ENCODE data around the gene ANKRD28. TPM values are rescaled to one million over a fixed set of nuclear protein-coding genes. Genes with fewer than 3 reads are reported as not detected.

Gene ANKRD28
- total and polyA plus RNA-seq, 2 of the 8 experiments (the other 6 are each of a cell fraction or from before 2014, with no cell fraction given), result 39.1 to 61.7 TPM

DNA sequence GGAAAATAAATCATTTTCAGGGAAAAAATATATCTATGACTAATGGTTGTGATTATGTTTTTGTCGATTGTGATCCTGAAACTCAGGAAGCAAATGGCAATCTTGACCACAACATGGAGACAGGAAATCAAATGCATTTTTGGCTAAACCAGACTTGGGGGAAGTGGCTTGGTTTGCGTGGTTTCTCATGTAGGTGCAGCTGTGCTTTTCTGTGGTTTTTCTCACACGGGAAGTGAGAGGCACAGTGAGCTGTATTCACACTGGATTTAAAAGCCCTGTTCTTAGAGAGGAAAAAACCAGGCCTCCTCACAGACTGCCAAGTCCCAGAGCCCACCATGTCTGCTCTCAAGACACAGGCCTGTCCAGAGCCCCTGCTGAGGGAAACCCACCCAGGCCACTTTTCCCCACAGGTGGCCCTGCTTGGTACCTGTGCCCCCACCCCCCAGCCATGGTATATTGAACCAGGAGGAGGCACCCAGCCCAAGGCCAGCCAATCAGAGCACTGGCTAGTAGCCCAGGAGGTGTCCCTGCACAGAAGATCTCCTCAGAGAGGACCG lies 150.1 kb downstream of the ANKRD28 start:
- Histone ChIP-seq H3K79me1 (ENCODE audit: low read depth, low read length) (no peaks in the 10 kb centered on the region), H3K18ac (ENCODE audit: extremely low read depth, low read length) (no peak overlapping the region), H3K4me2 (ENCODE audit: insufficient read depth in 1 of 2, low read depth in 2 of 2, low read length in 2 of 2) (no peak overlapping the region), H3K23me2 (ENCODE audit: low read depth, low read length) (no peaks in the 10 kb centered on the region), H3K36me3 (ENCODE audit: control insufficient read depth in 2 of 4, insufficient read depth in 4 of 4, low read length in 3 of 4) (peaks cover 0 to 4% (median 2%) of the 10 kb centered on the region in 4 experiments; a peak in 3 of 8 replicates), H3K4me1 (replicated peaks in 1 of 4; ENCODE audit: control insufficient read depth in 3 of 4, insufficient read depth in 4 of 4, low read length in 3 of 4) (peaks cover 0 to 4% (median 2%) of the 10 kb centered on the region in 4 experiments; a peak in 2 of 7 replicates), H3K14ac (ENCODE audit: insufficient read length) (no peak overlapping the region), H3K79me2 (ENCODE audit: control insufficient read depth in 1 of 2, insufficient read depth in 2 of 2, low read length in 2 of 2) (no peaks in the 10 kb centered on the region), H4K8ac (ENCODE audit: extremely low read depth, insufficient read depth, low read length) (no peak overlapping the region), H2AFZ (ENCODE audit: low read length) (no peak overlapping the region), H2BK12ac (ENCODE audit: low read depth, low read length) (no peak overlapping the region), H2BK120ac (replicated peaks; ENCODE audit: low read depth, low read length) (no peak overlapping the region), H3K4me3 (ENCODE audit: extremely low read depth in 1 of 4, insufficient read depth in 2 of 4, low read depth in 3 of 4, low read length in 4 of 4) (no peak overlapping the region), H3K56ac (replicated peaks; ENCODE audit: insufficient read length, low read depth, low read length) (no peak overlapping the region), H2BK20ac (ENCODE audit: low read length) (no peak overlapping the region), H4K91ac (replicated peaks; ENCODE audit: insufficient read length, low read length) (no peak overlapping the region), H4K20me1 (replicated peaks in 1 of 2; ENCODE audit: control insufficient read depth in 1 of 2, insufficient read depth in 2 of 2, low read length in 2 of 2) (no peaks in the 10 kb centered on the region), H2BK5ac (ENCODE audit: low read depth, low read length) (no peak overlapping the region), H3K27me3 (replicated peaks in 1 of 4; ENCODE audit: control insufficient read depth in 3 of 4, extremely low read depth in 1 of 4, insufficient read depth in 3 of 4, low read length in 3 of 4) (no peaks in the 10 kb centered on the region; a peak in 1 of 7 replicates), H3K27ac (ENCODE audit: low read depth, low read length) (no peak overlapping the region), H2AK5ac (ENCODE audit: low read depth, low read length) (no peak overlapping the region), H3K23ac (ENCODE audit: insufficient read length) (no peak overlapping the region), H3K4ac (replicated peaks; ENCODE audit: insufficient read length, low read depth, low read length) (no peak overlapping the region), H3K9ac (replicated peaks in 1 of 4; ENCODE audit: extremely low read depth in 1 of 4, low read depth in 3 of 4, low read length in 3 of 4) (no peak overlapping the region), H3K9me3 (ENCODE audit: insufficient read depth in 2 of 2, low read depth in 1 of 2, low read length in 1 of 2) (no peaks in the 10 kb centered on the region), H4K5ac (ENCODE audit: insufficient read length, low read depth, low read length) (no peak overlapping the region), H2BK15ac (ENCODE audit: low read length) (no peak overlapping the region)
- POLR2A ChIA-PET (ENCODE audit: partially characterized antibody), result interaction anchor here (1.6 kb wide), 1 partner anchor 46 kb away, joined by 4 read pairs; the partner anchor contains the start of genes BTD and HACL1
- CTCF ChIA-PET (ENCODE audit: partially characterized antibody), result interaction anchor here (1.3 kb wide), 1 partner anchor 40 kb away, joined by 3 read pairs; no protein-coding TSS in a partner anchor
- no peak for FAIRE-seq
- no peak for DNase-seq (ENCODE audit: low read depth in 1 of 2, low spot score in 2 of 2)
- WGBS, 2 experiments (ENCODE audit: extremely low coverage in 1 of 2, insufficient coverage in 1 of 2, insufficient read length in 1 of 2, insufficient replicate concordance in 2 of 2, low coverage in 1 of 2, low lambda C conversion rate in 2 of 2, missing lambda C conversion rate in 1 of 2), result 74% methylated on average over 4 of the region's 4 CpGs; no CpG with 5 or more reads in 1 of the 2 experiments
